ENCODE data around the gene ABTB1.

- no peak for TF ChIP-seq MAX (IDR thresholded peaks at IDR 0.05)
- TF ChIP-seq EP300 (IDR thresholded peaks at IDR 0.05; ENCODE audit: borderline replicate concordance): no peak
Observed at GRCh38 chr3:127708837-127709236, 36.1 kb downstream of the ABTB1 start.
